T-helper 9 cell (primary cell): Measurements from ENCODE around the gene C2.
"Not testable (repeated sequence)": the region's sequence is repeated elsewhere in the genome, so short reads cannot be mapped to it uniquely, and the experiment has no call there.

Experiments
- DNase-seq: peaks from one replicate; pipeline ENCODE4 v3.0.0-alpha.2; 2020

Gene C2

GRCh38 chr6:31958741-31959739 lies 31.5 kb downstream of the C2 start, which contains the start of the genes NELFE and SKIC2:
TSS of gene NELFE (minus strand) at chr6:31958971. CDS start at chr6:31958446, 525 bp downstream.
TSS of gene SKIC2 (plus strand) at chr6:31959175. CDS start at chr6:31959193, 18 bp downstream.
- DNase-seq = peak; percentile 96

GRCh38 chr6:31961616-31962015 lies 34.1 kb downstream of the C2 start:
- DNase-seq = no peak

- DNase-seq = no peak
Observed at GRCh38 chr6:31963921-31964320, 36.4 kb downstream of the C2 start.

- no peak for DNase-seq
Observed at GRCh38 chr6:31965700-31966099, 38.2 kb downstream of the C2 start.

GRCh38 chr6:31966506-31966905 lies 39.0 kb downstream of the C2 start:
- DNase-seq = no peak

- DNase-seq = no peak
Observed at GRCh38 chr6:31966997-31967925, 39.7 kb downstream of the C2 start.

GRCh38 chr6:31967926-31968320 lies 40.4 kb downstream of the C2 start:
- no peak for DNase-seq

GRCh38 chr6:31968326-31968725 lies 40.8 kb downstream of the C2 start:
- DNase-seq = no peak

GRCh38 chr6:31968791-31969711 lies 41.5 kb downstream of the C2 start:
- no peak for DNase-seq

- DNase-seq = no peak
Observed at GRCh38 chr6:31969712-31970603, 42.4 kb downstream of the C2 start.

- no peak for DNase-seq
Observed at GRCh38 chr6:31970604-31971271, 43.2 kb downstream of the C2 start.

GRCh38 chr6:31971279-31971992 lies 43.9 kb downstream of the C2 start:
- no peak for DNase-seq

- DNase-seq = peak; percentile 95
Observed at GRCh38 chr6:31971993-31972708, 44.6 kb downstream of the C2 start, which contains the start of gene DXO. TSS of gene DXO (minus strand) at chr6:31972138. CDS start at chr6:31971675, 463 bp downstream.

GRCh38 chr6:31972709-31973350 lies 45.3 kb downstream of the C2 start:
- no peak for DNase-seq

GRCh38 chr6:31976065-31976464 lies 48.5 kb downstream of the C2 start:
- not testable (repeated sequence) for DNase-seq

GRCh38 chr6:31977816-31978431 lies 50.4 kb downstream of the C2 start:
- no peak for DNase-seq

GRCh38 chr6:31978831-31979230 lies 51.3 kb downstream of the C2 start:
- DNase-seq = no peak
